Measurements from ENCODE around the gene CAT. TPM values are rescaled to one million over a fixed set of nuclear protein-coding genes. Genes with fewer than 3 reads are reported as not detected.

The CAT gene
- total and polyA plus RNA-seq, 9 of the 15 experiments (the other 6 are each of a cell fraction or from before 2014, with no cell fraction given) = 86.7 to 183 (median 114) TPM

DNA sequence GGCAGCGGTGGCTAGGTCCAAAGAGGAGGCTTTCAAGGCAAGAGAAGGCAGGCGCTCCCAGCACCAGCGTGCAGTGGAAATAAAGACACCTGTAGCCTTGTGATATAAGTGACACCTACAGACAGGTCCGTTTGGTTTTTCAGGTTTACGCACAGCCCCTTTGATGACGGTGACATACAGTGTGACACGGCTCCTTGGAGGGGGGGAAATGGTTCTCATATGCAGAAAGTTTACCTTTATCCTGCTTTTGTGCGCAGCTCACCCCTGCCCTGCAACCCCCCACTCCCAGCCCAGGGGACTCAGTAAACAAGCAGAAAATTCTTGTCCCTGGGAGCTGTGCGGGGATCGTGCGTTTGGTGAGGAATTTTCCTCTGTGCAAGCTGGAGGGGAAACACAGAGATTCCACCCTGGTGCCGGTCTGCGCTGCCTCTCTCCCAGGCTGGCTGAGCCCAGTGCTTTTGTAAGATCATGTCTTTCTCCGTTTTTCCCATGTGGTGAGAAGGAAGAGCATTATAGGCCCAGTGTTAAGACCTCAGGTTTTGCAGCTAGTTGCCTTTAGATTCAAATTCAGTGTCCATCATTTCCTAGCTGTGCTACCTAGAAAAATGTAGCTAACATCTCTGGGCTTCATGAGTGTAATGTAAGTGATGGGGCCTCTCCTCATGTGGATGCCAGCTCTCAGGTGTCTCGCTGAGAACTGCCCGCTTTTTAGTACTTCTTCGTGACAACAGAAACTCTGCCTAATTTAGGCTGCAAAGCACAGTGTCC is 75.1 kb downstream of the CAT start, which contains the start of gene ELF5 (continued):
- TF ChIP-seq HSF4 (CRISPR knock-in tag; IDR thresholded peaks at IDR 0.05; ENCODE audit: borderline replicate concordance) = no peak
- no peak for TF ChIP-seq LARP7 (IDR thresholded peaks at IDR 0.05)
- no peak for TF ChIP-seq KDM2B (CRISPR knock-in tag; IDR thresholded peaks at IDR 0.05)
- TF ChIP-seq, protein P1, sequence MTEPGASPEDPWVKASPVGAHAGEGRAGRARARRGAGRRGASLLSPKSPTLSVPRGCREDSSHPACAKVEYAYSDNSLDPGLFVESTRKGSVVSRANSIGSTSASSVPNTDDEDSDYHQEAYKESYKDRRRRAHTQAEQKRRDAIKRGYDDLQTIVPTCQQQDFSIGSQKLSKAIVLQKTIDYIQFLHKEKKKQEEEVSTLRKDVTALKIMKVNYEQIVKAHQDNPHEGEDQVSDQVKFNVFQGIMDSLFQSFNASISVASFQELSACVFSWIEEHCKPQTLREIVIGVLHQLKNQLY (CRISPR knock-in tag; conservative IDR thresholded peaks at IDR 0.05) = no peak
- TF ChIP-seq SMARCC2 (IDR thresholded peaks at IDR 0.05; ENCODE audit: low read depth) = no peak
- no peak for TF ChIP-seq RNF2 (IDR thresholded peaks at IDR 0.05)
- TF ChIP-seq, protein P2, sequence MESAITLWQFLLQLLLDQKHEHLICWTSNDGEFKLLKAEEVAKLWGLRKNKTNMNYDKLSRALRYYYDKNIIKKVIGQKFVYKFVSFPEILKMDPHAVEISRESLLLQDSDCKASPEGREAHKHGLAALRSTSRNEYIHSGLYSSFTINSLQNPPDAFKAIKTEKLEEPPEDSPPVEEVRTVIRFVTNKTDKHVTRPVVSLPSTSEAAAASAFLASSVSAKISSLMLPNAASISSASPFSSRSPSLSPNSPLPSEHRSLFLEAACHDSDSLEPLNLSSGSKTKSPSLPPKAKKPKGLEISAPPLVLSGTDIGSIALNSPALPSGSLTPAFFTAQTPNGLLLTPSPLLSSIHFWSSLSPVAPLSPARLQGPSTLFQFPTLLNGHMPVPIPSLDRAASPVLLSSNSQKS (CRISPR knock-in tag; IDR thresholded peaks at IDR 0.05) = no peak

DNA sequence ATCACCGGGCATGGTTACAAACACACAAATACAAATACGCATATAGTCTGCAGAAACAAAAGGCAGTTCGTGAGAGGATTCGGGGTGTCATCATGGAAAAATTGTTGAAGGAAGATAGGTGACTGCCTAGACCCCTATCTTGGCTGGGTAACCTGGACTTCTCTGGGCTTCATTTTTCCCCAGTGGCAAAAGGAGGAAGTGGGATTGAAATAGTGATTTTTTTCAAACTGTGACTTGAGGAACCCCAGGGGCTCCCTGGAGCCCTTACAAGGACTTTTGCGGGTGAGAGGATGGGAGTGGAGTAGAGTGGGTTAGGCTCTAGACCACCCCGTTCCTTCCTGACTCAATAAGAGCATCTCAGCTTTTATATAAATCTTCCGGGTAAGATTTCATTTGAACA is 75.9 kb downstream of the CAT start:
- ChIA-PET POLR2A (no interaction called here), CTCF (ENCODE audit: low intra/inter-chr PET ratio) (no interaction called here)
- TF ChIP-seq ZNF3 (CRISPR knock-in tag; IDR thresholded peaks at IDR 0.05) (no peak), SPI1 (IDR thresholded peaks at IDR 0.05; ENCODE audit: borderline replicate concordance, low read depth, low read length) (peak; percentile 93)
- TF ChIP-seq, protein P1 (CRISPR knock-in tag; conservative IDR thresholded peaks at IDR 0.05) = no peak
- H3K4me2 ChIP-seq (ENCODE audit: insufficient read depth, low read length) = no peak overlapping the region; the same call in 1 of the 2 replicates
- 0 out of 2 replicates have a peak overlapping the region, but pooled peaks have one; percentile 9 for H2AFZ ChIP-seq (ENCODE audit: low read depth, low read length)
- no peak overlapping the region for H3K9ac ChIP-seq (ENCODE audit: insufficient read depth in 1 of 2, low read depth in 2 of 2, low read length in 2 of 2)
- BruUV-seq (replicated peaks) = no TSS peak
- no peak overlapping the region for H3K4me3 ChIP-seq
- in situ Hi-C loops (cut with MboI) = no loop called here
- ATAC-seq (no peak), FAIRE-seq (no peak), DNase-seq (ENCODE audit: extremely low read depth in 1 of 4, low spot score in 3 of 4) (no peak)
- no peak overlapping the region for H3K27ac ChIP-seq (ENCODE audit: extremely low read depth, low read depth, low read length)
- no peaks in the 10 kb centered on the region for H4K20me1 ChIP-seq (replicated peaks; ENCODE audit: control insufficient read depth, insufficient read depth, low read length)
- peaks cover 0 to 3% of the 10 kb centered on the region in 2 experiments; a peak in 1 of 5 replicates for H3K4me1 ChIP-seq (replicated peaks in 1 of 2; ENCODE audit: control insufficient read depth in 2 of 2, insufficient read depth in 2 of 2, low read length in 2 of 2)
- no peaks in the 10 kb centered on the region for H3K79me2 ChIP-seq (ENCODE audit: control insufficient read depth, insufficient read depth, low read length)
- no peaks in the 10 kb centered on the region for H3K36me3 ChIP-seq (ENCODE audit: control insufficient read depth, insufficient read depth, low read length)
- no peaks in the 10 kb centered on the region for H3K9me1 ChIP-seq (ENCODE audit: control insufficient read depth, insufficient read depth, low read length)
- H3K27me3 ChIP-seq (ENCODE audit: control insufficient read depth in 2 of 2, insufficient read depth in 2 of 2, low read length in 2 of 2) = peaks cover 0 to 6% of the 10 kb centered on the region in 2 experiments; a peak in 1 of 5 replicates
- intact Hi-C loops (cut with micrococcal nuclease) = loop anchor here (5.0 kb wide), 1 partner anchor 878 kb away; no protein-coding TSS in a partner anchor
- H3K9me3 ChIP-seq (replicated peaks; ENCODE audit: control insufficient read depth, insufficient read depth, low read depth, low read length) = no peaks in the 10 kb centered on the region
- WGBS (ENCODE audit: insufficient coverage, low coverage, missing lambda C conversion rate) = 40% methylated on average over 7 of the region's 7 CpGs
